Erythroblast (primary cell): ENCODE data around the gene TCF19.

ENCODE experiments used
- GATA1 ChIP-seq: IDR thresholded peaks from 2 replicates; pipeline ENCODE4 v1.6.1; 2011; ENCODE audit warnings: low read depth, mild to moderate bottlenecking, control low read depth, low read length, moderate library complexity
- POLR2A ChIP-seq: IDR thresholded peaks from 2 replicates; pipeline ENCODE4 v1.6.1; 2011; ENCODE audit warnings: mild to moderate bottlenecking, low read length

- no peak for TF ChIP-seq POLR2A
- TF ChIP-seq GATA1, result no peak
Observed at GRCh38 chr6:31174378-31174777, 16.0 kb downstream of the TCF19 start.
